Measurements from ENCODE around the gene OR5M3.

DNA sequence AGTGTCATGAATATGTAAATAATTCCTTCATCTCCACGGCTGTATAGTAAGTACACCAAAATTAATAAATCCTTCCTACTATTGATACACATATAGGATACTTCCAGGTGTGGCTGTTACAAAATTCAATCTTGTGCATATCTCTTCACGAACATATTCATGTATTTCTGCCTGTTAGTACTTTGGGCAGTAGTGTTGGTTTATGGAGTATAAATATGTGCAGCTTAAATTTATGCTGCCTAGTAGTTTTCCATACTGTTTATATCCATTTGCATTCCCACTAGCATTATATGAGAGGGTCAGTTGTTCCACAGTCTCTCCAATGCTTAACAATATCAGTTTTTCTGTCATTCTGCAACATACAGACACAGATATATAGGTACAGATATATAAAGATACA lies 22.0 kb upstream of the OR5M3 start:
- TF ChIP-seq, protein P1, sequence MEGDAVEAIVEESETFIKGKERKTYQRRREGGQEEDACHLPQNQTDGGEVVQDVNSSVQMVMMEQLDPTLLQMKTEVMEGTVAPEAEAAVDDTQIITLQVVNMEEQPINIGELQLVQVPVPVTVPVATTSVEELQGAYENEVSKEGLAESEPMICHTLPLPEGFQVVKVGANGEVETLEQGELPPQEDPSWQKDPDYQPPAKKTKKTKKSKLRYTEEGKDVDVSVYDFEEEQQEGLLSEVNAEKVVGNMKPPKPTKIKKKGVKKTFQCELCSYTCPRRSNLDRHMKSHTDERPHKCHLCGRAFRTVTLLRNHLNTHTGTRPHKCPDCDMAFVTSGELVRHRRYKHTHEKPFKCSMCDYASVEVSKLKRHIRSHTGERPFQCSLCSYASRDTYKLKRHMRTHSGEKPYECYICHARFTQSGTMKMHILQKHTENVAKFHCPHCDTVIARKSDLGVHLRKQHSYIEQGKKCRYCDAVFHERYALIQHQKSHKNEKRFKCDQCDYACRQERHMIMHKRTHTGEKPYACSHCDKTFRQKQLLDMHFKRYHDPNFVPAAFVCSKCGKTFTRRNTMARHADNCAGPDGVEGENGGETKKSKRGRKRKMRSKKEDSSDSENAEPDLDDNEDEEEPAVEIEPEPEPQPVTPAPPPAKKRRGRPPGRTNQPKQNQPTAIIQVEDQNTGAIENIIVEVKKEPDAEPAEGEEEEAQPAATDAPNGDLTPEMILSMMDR (IDR thresholded peaks at IDR 0.05; ENCODE audit: insufficient read depth, low read length) = no peak
- TF ChIP-seq, protein P2, sequence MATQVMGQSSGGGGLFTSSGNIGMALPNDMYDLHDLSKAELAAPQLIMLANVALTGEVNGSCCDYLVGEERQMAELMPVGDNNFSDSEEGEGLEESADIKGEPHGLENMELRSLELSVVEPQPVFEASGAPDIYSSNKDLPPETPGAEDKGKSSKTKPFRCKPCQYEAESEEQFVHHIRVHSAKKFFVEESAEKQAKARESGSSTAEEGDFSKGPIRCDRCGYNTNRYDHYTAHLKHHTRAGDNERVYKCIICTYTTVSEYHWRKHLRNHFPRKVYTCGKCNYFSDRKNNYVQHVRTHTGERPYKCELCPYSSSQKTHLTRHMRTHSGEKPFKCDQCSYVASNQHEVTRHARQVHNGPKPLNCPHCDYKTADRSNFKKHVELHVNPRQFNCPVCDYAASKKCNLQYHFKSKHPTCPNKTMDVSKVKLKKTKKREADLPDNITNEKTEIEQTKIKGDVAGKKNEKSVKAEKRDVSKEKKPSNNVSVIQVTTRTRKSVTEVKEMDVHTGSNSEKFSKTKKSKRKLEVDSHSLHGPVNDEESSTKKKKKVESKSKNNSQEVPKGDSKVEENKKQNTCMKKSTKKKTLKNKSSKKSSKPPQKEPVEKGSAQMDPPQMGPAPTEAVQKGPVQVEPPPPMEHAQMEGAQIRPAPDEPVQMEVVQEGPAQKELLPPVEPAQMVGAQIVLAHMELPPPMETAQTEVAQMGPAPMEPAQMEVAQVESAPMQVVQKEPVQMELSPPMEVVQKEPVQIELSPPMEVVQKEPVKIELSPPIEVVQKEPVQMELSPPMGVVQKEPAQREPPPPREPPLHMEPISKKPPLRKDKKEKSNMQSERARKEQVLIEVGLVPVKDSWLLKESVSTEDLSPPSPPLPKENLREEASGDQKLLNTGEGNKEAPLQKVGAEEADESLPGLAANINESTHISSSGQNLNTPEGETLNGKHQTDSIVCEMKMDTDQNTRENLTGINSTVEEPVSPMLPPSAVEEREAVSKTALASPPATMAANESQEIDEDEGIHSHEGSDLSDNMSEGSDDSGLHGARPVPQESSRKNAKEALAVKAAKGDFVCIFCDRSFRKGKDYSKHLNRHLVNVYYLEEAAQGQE (IDR thresholded peaks at IDR 0.05; ENCODE audit: insufficient replicate concordance, low read depth) = no peak
- no peak for TF ChIP-seq POLR2AphosphoS5 (IDR thresholded peaks at IDR 0.05; ENCODE audit: low read depth)
- TF ChIP-seq SPI1 (IDR thresholded peaks at IDR 0.05; ENCODE audit: borderline replicate concordance, low read depth) = no peak
